CD4-positive, alpha-beta memory T cell (primary cell): ENCODE results near the gene NRXN2. TPM values are rescaled to one million over a fixed set of nuclear protein-coding genes. Genes with fewer than 3 reads are reported as not detected.

Experiments
- CTCF ChIA-PET: fragments of 350-600 bp; sonication (Branson Sonifier 250); formaldehyde crosslinking; loops from one replicate; lab custom pipeline; 2021; ENCODE audit warnings: inconsistent platforms; ENCODE audit not compliant: partially characterized antibody; lab: Charles Lee
- POLR2A ChIA-PET: fragments of 350-600 bp; sonication (Branson Sonifier 250); formaldehyde crosslinking; loops from one replicate; lab custom pipeline; 2021; ENCODE audit not compliant: partially characterized antibody; lab: Charles Lee
- DNase-seq, 5 donors: peaks; one replicate each; pipeline versions ENCODE4 v3.0.0 to v3.0.0-alpha.2; 2020 to 2022; ENCODE audit warnings: mixed read lengths in 1 of 5
- H3K27ac ChIP-seq: one replicate; pipeline ENCODE4 v1.7.0; 2013; ENCODE audit warnings: low read depth, low read length
- H3K27me3 ChIP-seq: 2 replicates; pipeline ENCODE4 v1.7.0; 2013; ENCODE audit warnings: mild to moderate bottlenecking, low read length, moderate library complexity; ENCODE audit not compliant: insufficient read depth
- H3K36me3 ChIP-seq: 2 replicates; pipeline ENCODE4 v1.7.0; 2013; ENCODE audit warnings: mild to moderate bottlenecking, low read length, moderate library complexity; ENCODE audit not compliant: insufficient read depth
- H3K4me1 ChIP-seq: 2 replicates; pipeline ENCODE4 v1.7.0; 2013; ENCODE audit warnings: mild to moderate bottlenecking, low read length, moderate library complexity; ENCODE audit not compliant: insufficient read depth
- H3K4me3 ChIP-seq, 2 donors: one replicate each; pipeline ENCODE4 v1.7.0; 2013; ENCODE audit warnings: low read length in 2 of 2, mild to moderate bottlenecking in 1 of 2
- H3K9me3 ChIP-seq, 2 donors: one replicate each; pipeline ENCODE4 v1.7.0; 2013; ENCODE audit warnings: low read length in 2 of 2, control low read depth in 1 of 2; ENCODE audit not compliant: control insufficient read depth in 1 of 2
- H3K27ac Mint-ChIP-seq, 7 donors: one replicate each; pipeline ENCODE4 v1.8.0; 2020 to 2021; ENCODE audit warnings: mixed read lengths in 7 of 7, mild to moderate bottlenecking in 6 of 7, inconsistent platforms in 3 of 7, moderate library complexity in 3 of 7
- H3K27me3 Mint-ChIP-seq, 2 donors: one replicate each; pipeline ENCODE4 v1.8.0; 2020 to 2021; ENCODE audit warnings: mixed read lengths in 2 of 2
- H3K36me3 Mint-ChIP-seq, 2 donors: one replicate each; pipeline ENCODE4 v1.8.0; 2020 to 2021; ENCODE audit warnings: mixed read lengths in 2 of 2, inconsistent platforms in 1 of 2, mild to moderate bottlenecking in 1 of 2
- H3K4me1 Mint-ChIP-seq, 4 donors: one replicate each; pipeline ENCODE4 v1.8.0; 2020 to 2021; ENCODE audit warnings: mixed read lengths in 4 of 4, mild to moderate bottlenecking in 1 of 4
- H3K4me3 Mint-ChIP-seq, 8 donors: one replicate each; pipeline ENCODE4 v1.8.0; 2020 to 2021; ENCODE audit warnings: mixed read lengths in 8 of 8, mild to moderate bottlenecking in 7 of 8, moderate library complexity in 6 of 8, inconsistent platforms in 3 of 8
- H3K9me3 Mint-ChIP-seq, 8 donors: one replicate each; pipeline ENCODE4 v1.8.0; 2020 to 2021; ENCODE audit warnings: mixed read lengths in 8 of 8, mild to moderate bottlenecking in 5 of 8, inconsistent platforms in 3 of 8, moderate library complexity in 1 of 8
- intact Hi-C: fragments of 100-400 bp; cut with micrococcal nuclease; formaldehyde crosslinking; loops from one replicate; pipeline ENCODE4 v1.15.1; 2023
- polyA plus RNA-seq, 2 donors: library from polyadenylated mRNA; unstranded; fragments of 300-500 nt; fragmentation: Illumina TruSeq; gene quantifications; one replicate each; pipeline ENCODE4 v1.2.3, GENCODE V29; 2021
- total RNA-seq, 2 experiments: library from RNA; stranded (reverse); gene quantifications; one replicate each; pipeline ENCODE4 v1.2.3, GENCODE V29; 2021

Gene NRXN2
- total and polyA plus RNA-seq, 4 experiments from 2014 or later: 0.30 TPM; not detected in 3

- POLR2A ChIA-PET: no interaction called here
- H3K36me3 Mint-ChIP-seq: no peaks in the 10 kb centered on the region
- H3K4me1 ChIP-seq: no peaks in the 10 kb centered on the region
- peak overlapping the region in 1 of 7 donors; percentile 38 for H3K27ac Mint-ChIP-seq
- DNase-seq: no peak
- H3K27ac ChIP-seq: no peak overlapping the region
- H3K9me3 ChIP-seq: no peaks in the 10 kb centered on the region
- CTCF ChIA-PET: no interaction called here
- H3K27me3 Mint-ChIP-seq: peaks cover 0 to 2% of the 10 kb centered on the region in 2 donors
- H3K36me3 ChIP-seq: no peaks in the 10 kb centered on the region
- H3K9me3 Mint-ChIP-seq: peaks cover 0 to 1% (median 0%) of the 10 kb centered on the region in 8 donors
- H3K27me3 ChIP-seq: no peaks in the 10 kb centered on the region
- H3K4me3 ChIP-seq: no peak overlapping the region
- intact Hi-C loops: no loop called here
- H3K4me1 Mint-ChIP-seq: no peaks in the 10 kb centered on the region
- no peak overlapping the region for H3K4me3 Mint-ChIP-seq
Observed at GRCh38 chr11:64627371-64627770, 95.6 kb downstream of the NRXN2 start.

- Mint-ChIP-seq H3K36me3 (no peaks in the 10 kb centered on the region), H3K27me3 (peaks cover 0 to 4% of the 10 kb centered on the region in 2 donors)
- CTCF ChIA-PET: no interaction called here
Observed at GRCh38 chr11:64626637-64627036, 96.4 kb downstream of the NRXN2 start.

GRCh38 chr11:64624883-64625481 is 98.0 kb downstream of the NRXN2 start:
- intact Hi-C loops: no loop called here
- Mint-ChIP-seq H3K27me3 (peaks cover 0 to 4% of the 10 kb centered on the region in 2 donors), H3K36me3 (no peaks in the 10 kb centered on the region), H3K9me3 (peaks cover 0 to 1% (median 0%) of the 10 kb centered on the region in 8 donors), H3K27ac (no peak overlapping the region), H3K4me3 (no peak overlapping the region), H3K4me1 (peaks cover 0 to 5% (median 0%) of the 10 kb centered on the region in 4 donors)
- ChIA-PET POLR2A (no interaction called here), CTCF (no interaction called here)
- H3K27me3 ChIP-seq: no peaks in the 10 kb centered on the region
- H3K9me3 ChIP-seq: no peaks in the 10 kb centered on the region
- no peaks in the 10 kb centered on the region for H3K36me3 ChIP-seq
- H3K4me3 ChIP-seq: no peak overlapping the region
- no peak for DNase-seq
- H3K27ac ChIP-seq: no peak overlapping the region
- H3K4me1 ChIP-seq: peaks cover 4% of the 10 kb centered on the region

More at GRCh38 chr11:64626637-64627036, 96.4 kb downstream of the NRXN2 start:
- intact Hi-C loops: no loop called here
- no peak overlapping the region for H3K4me3 Mint-ChIP-seq
- POLR2A ChIA-PET: no interaction called here
- DNase-seq: no peak
- no peaks in the 10 kb centered on the region for H3K4me1 Mint-ChIP-seq
- Histone ChIP-seq H3K27ac (no peak overlapping the region), H3K27me3 (no peaks in the 10 kb centered on the region), H3K4me1 (no peaks in the 10 kb centered on the region), H3K9me3 (no peaks in the 10 kb centered on the region), H3K4me3 (no peak overlapping the region), H3K36me3 (no peaks in the 10 kb centered on the region)
- peaks cover 0 to 1% (median 0%) of the 10 kb centered on the region in 8 donors for H3K9me3 Mint-ChIP-seq
- H3K27ac Mint-ChIP-seq: peak overlapping the region in 1 of 7 donors; percentile 80

- peaks cover 0 to 5% (median 0%) of the 10 kb centered on the region in 4 donors for H3K4me1 Mint-ChIP-seq
- DNase-seq: no peak
- H3K27me3 Mint-ChIP-seq: peaks cover 0 to 2% of the 10 kb centered on the region in 2 donors
- no peaks in the 10 kb centered on the region for H3K9me3 Mint-ChIP-seq
- no peak overlapping the region for H3K27ac Mint-ChIP-seq
- POLR2A ChIA-PET: no interaction called here
- CTCF ChIA-PET: no interaction called here
- Histone ChIP-seq H3K9me3 (no peaks in the 10 kb centered on the region), H3K4me1 (peaks cover 4% of the 10 kb centered on the region), H3K27me3 (no peaks in the 10 kb centered on the region), H3K27ac (no peak overlapping the region), H3K36me3 (no peaks in the 10 kb centered on the region), H3K4me3 (no peak overlapping the region)
- H3K4me3 Mint-ChIP-seq: no peak overlapping the region
- no peaks in the 10 kb centered on the region for H3K36me3 Mint-ChIP-seq
- intact Hi-C loops: no loop called here
Observed at GRCh38 chr11:64622681-64623080, 100.3 kb downstream of the NRXN2 start.

- DNase-seq: no peak
- Histone ChIP-seq H3K4me1 (peaks cover 4% of the 10 kb centered on the region), H3K27me3 (no peaks in the 10 kb centered on the region), H3K36me3 (no peaks in the 10 kb centered on the region), H3K4me3 (no peak overlapping the region), H3K27ac (no peak overlapping the region), H3K9me3 (no peaks in the 10 kb centered on the region)
- Mint-ChIP-seq H3K27ac (no peak overlapping the region), H3K4me1 (peaks cover 0 to 5% (median 0%) of the 10 kb centered on the region in 4 donors), H3K36me3 (no peaks in the 10 kb centered on the region), H3K9me3 (no peaks in the 10 kb centered on the region), H3K4me3 (no peak overlapping the region), H3K27me3 (peaks cover 0 to 2% of the 10 kb centered on the region in 2 donors)
- intact Hi-C loops: no loop called here
- ChIA-PET CTCF (no interaction called here), POLR2A (no interaction called here)
Observed at GRCh38 chr11:64621283-64622019, 101.5 kb downstream of the NRXN2 start.

GRCh38 chr11:64620381-64620971 is 102.5 kb downstream of the NRXN2 start:
- Mint-ChIP-seq H3K27ac (peak overlapping the region in 1 of 7 donors; percentile 82), H3K4me1 (peaks cover 0 to 5% (median 0%) of the 10 kb centered on the region in 4 donors), H3K9me3 (no peaks in the 10 kb centered on the region), H3K27me3 (peaks cover 0 to 2% of the 10 kb centered on the region in 2 donors), H3K4me3 (no peak overlapping the region), H3K36me3 (no peaks in the 10 kb centered on the region)
- H3K27ac ChIP-seq: no peak overlapping the region
- no peak for DNase-seq
- peaks cover 4% of the 10 kb centered on the region for H3K4me1 ChIP-seq
- CTCF ChIA-PET: no interaction called here
- no peaks in the 10 kb centered on the region for H3K9me3 ChIP-seq
- H3K36me3 ChIP-seq: no peaks in the 10 kb centered on the region
- no peaks in the 10 kb centered on the region for H3K27me3 ChIP-seq
- POLR2A ChIA-PET: no interaction called here
- H3K4me3 ChIP-seq: no peak overlapping the region
- intact Hi-C loops: no loop called here

- Mint-ChIP-seq H3K4me1 (peaks cover 0 to 5% (median 0%) of the 10 kb centered on the region in 4 donors), H3K9me3 (no peaks in the 10 kb centered on the region), H3K4me3 (no peak overlapping the region), H3K36me3 (no peaks in the 10 kb centered on the region), H3K27me3 (peaks cover 0 to 2% of the 10 kb centered on the region in 2 donors), H3K27ac (no peak overlapping the region)
- no peaks in the 10 kb centered on the region for H3K36me3 ChIP-seq
- DNase-seq: no peak
- H3K9me3 ChIP-seq: no peaks in the 10 kb centered on the region
- H3K27me3 ChIP-seq: no peaks in the 10 kb centered on the region
- CTCF ChIA-PET: no interaction called here
- H3K27ac ChIP-seq: no peak overlapping the region
- H3K4me3 ChIP-seq: no peak overlapping the region
- H3K4me1 ChIP-seq: peaks cover 4% of the 10 kb centered on the region
- intact Hi-C loops: no loop called here
- POLR2A ChIA-PET: no interaction called here
Observed at GRCh38 chr11:64619811-64620380, 103.1 kb downstream of the NRXN2 start.
